Stomach (tissue), 4 donors: ENCODE results near the gene GJB2.

Source experiments
- CTCF ChIP-seq, 7 experiments: fragments of 450-650 bp in 4 of 7; fragments of 200-600 bp in 3 of 7; sonication (generic) in 3 of 7; IDR thresholded peaks; one replicate each; pipeline ENCODE4 v1.5.1; 2016 to 2019; ENCODE audit warnings: antibody characterized with exemption in 7 of 7, control low read depth in 2 of 7, mild to moderate bottlenecking in 1 of 7
- EP300 ChIP-seq: sonication (generic); formaldehyde crosslinking; IDR thresholded peaks from one replicate; pipeline ENCODE4 v1.6.1; 2017; ENCODE audit warnings: antibody characterized with exemption
- POLR2A ChIP-seq, 4 donors: fragments of 450-650 bp; IDR thresholded peaks; one replicate each; pipeline ENCODE4 v1.6.1; 2016; ENCODE audit warnings: antibody characterized with exemption in 4 of 4, control low read depth in 2 of 4, mild to moderate bottlenecking in 1 of 4, moderate library complexity in 1 of 4
- POLR2AphosphoS5 ChIP-seq, 3 donors: sonication (generic); formaldehyde crosslinking; IDR thresholded peaks; one replicate each; pipeline ENCODE4 v1.6.1; 2016; ENCODE audit warnings: antibody characterized with exemption in 3 of 3

GRCh38 chr13:20178156-20178555, 14.6 kb downstream of the GJB2 start:
- TF ChIP-seq POLR2A (IDR thresholded peaks at IDR 0.05) = no peak
- TF ChIP-seq CTCF (IDR thresholded peaks at IDR 0.05) = no peak
- no peak for TF ChIP-seq EP300
- no peak for TF ChIP-seq POLR2AphosphoS5 (IDR thresholded peaks at IDR 0.05)
